D721Med (cell line): Measurements from ENCODE around the gene CCL18.
"Not testable (repeated sequence)": the region's sequence is repeated elsewhere in the genome, so short reads cannot be mapped to it uniquely, and the experiment has no call there.

Experiments
- DNase-seq: peaks from one replicate; pipeline ENCODE4 v3.0.0; 2011; ENCODE audit warnings: low spot score; ENCODE audit not compliant: insufficient read length
- FAIRE-seq: peaks from 2 replicates; lab custom pipeline; 2011; peaks lifted over from hg19 to GRCh38; lab: Jason Lieb, UNC
- CTCF ChIP-seq: IDR thresholded peaks from 2 replicates; pipeline ENCODE4 v1.5.1; 2012; ENCODE audit warnings: mild to moderate bottlenecking, control low read depth; ENCODE audit not compliant: insufficient read depth; ENCODE audit errors: missing control alignments

Gene CCL18

GRCh38 chr17:36106493-36106835 is 42.4 kb downstream of the CCL18 start:
- FAIRE-seq (no peak), DNase-seq (no peak)
- no peak for TF ChIP-seq CTCF

GRCh38 chr17:36107660-36108059 is 43.6 kb downstream of the CCL18 start:
- no peak for TF ChIP-seq CTCF
- DNase-seq, result no peak
- FAIRE-seq, result no peak

GRCh38 chr17:36108265-36108664 is 44.2 kb downstream of the CCL18 start:
- not testable (repeated sequence) for FAIRE-seq, DNase-seq

GRCh38 chr17:36111068-36111490 is 47.0 kb downstream of the CCL18 start:
- TF ChIP-seq CTCF, result no peak
- DNase-seq, result no peak
- no peak for FAIRE-seq

GRCh38 chr17:36112572-36112971 is 48.5 kb downstream of the CCL18 start:
- DNase-seq (no peak), FAIRE-seq (no peak)
- no peak for TF ChIP-seq CTCF

- FAIRE-seq, DNase-seq: not testable (repeated sequence)
Observed at GRCh38 chr17:36113131-36113530, 49.1 kb downstream of the CCL18 start.

- not testable (repeated sequence) for DNase-seq
Observed at GRCh38 chr17:36114971-36115648, 51.0 kb downstream of the CCL18 start.

GRCh38 chr17:36115649-36115977 is 51.5 kb downstream of the CCL18 start:
- DNase-seq, FAIRE-seq: not testable (repeated sequence)

More at GRCh38 chr17:36114971-36115648, 51.0 kb downstream of the CCL18 start:
- FAIRE-seq, result not testable (repeated sequence)

- FAIRE-seq, result no peak
- TF ChIP-seq CTCF, result no peak
- DNase-seq, result no peak
Observed at GRCh38 chr17:36117505-36118382, 53.7 kb downstream of the CCL18 start.
